HCEC 1CT (cell line): ENCODE data around the gene CA14.
A peak's percentile ranks its signal among the peaks of the same experiment; 100 is the strongest.
"Not testable (repeated sequence)": the region's sequence is repeated elsewhere in the genome, so short reads cannot be mapped to it uniquely, and the experiment has no call there.

Source experiments
- DNase-seq: peaks from one replicate; pipeline ENCODE4 v3.0.0-alpha.2; 2017

CA14 gene

GRCh38 chr1:150257624-150258585 lies at the start of gene CA14:
CA14 (plus strand) TSS chr1:150257774; CDS start chr1:150258129, 355 bp downstream.
- no peak for DNase-seq

GRCh38 chr1:150208460-150208859 lies 49.1 kb upstream of the CA14 start:
- not testable (repeated sequence) for DNase-seq

- DNase-seq, result no peak
Observed at GRCh38 chr1:150210091-150210490, 47.5 kb upstream of the CA14 start.

- no peak for DNase-seq
Observed at GRCh38 chr1:150210706-150211105, 46.9 kb upstream of the CA14 start.

GRCh38 chr1:150212070-150212469 lies 45.5 kb upstream of the CA14 start:
- no peak for DNase-seq

- peak; percentile 92 for DNase-seq
Observed at GRCh38 chr1:150213170-150214098, 44.1 kb upstream of the CA14 start.

- DNase-seq, result not testable (repeated sequence)
Observed at GRCh38 chr1:150214099-150214756, 43.3 kb upstream of the CA14 start.

GRCh38 chr1:150215855-150216254 lies 41.7 kb upstream of the CA14 start:
- DNase-seq, result not testable (repeated sequence)

- peak; percentile 27 for DNase-seq
Observed at GRCh38 chr1:150221552-150221951, 36.0 kb upstream of the CA14 start.

- no peak for DNase-seq
Observed at GRCh38 chr1:150224983-150225382, 32.6 kb upstream of the CA14 start.

GRCh38 chr1:150225546-150225945 lies 32.0 kb upstream of the CA14 start:
- DNase-seq, result no peak

- no peak for DNase-seq
Observed at GRCh38 chr1:150226486-150226885, 31.1 kb upstream of the CA14 start.

- DNase-seq, result no peak
Observed at GRCh38 chr1:150227228-150227627, 30.3 kb upstream of the CA14 start.

GRCh38 chr1:150228246-150228645 lies 29.3 kb upstream of the CA14 start:
- DNase-seq, result not testable (repeated sequence)

- not testable (repeated sequence) for DNase-seq
Observed at GRCh38 chr1:150232921-150233320, 24.7 kb upstream of the CA14 start.

- DNase-seq, result peak; percentile 49
Observed at GRCh38 chr1:150233359-150234308, 23.9 kb upstream of the CA14 start.

- no peak for DNase-seq
Observed at GRCh38 chr1:150234309-150234565, 23.3 kb upstream of the CA14 start.

GRCh38 chr1:150234566-150235293 lies 22.8 kb upstream of the CA14 start:
- peak; percentile 70 for DNase-seq

GRCh38 chr1:150235294-150235851 lies 22.2 kb upstream of the CA14 start:
- peak; percentile 12 for DNase-seq

- peak; percentile 100 for DNase-seq
Observed at GRCh38 chr1:150235852-150236613, 21.5 kb upstream of the CA14 start, which contains the start of gene ANP32E. ANP32E (minus strand) TSS chr1:150236112; CDS start chr1:150235786, 326 bp downstream.
